Cardiac fibroblast (primary cell): ENCODE measurements around the gene DNAH9.

Source experiments
- DNase-seq, 2 donors: peaks; one replicate each; pipeline versions ENCODE4 v3.0.0 to v3.0.0-alpha.2; 2010; ENCODE audit warnings: low read depth in 2 of 2
- H3K4me3 ChIP-seq, 2 donors: replicated peaks in 1 of 2; 1 replicate in 1 of 2; 2 replicates in 1 of 2; pipeline ENCODE4 v1.5.1; 2011; ENCODE audit warnings: low read depth in 2 of 2, low read length in 2 of 2, mild to moderate bottlenecking in 2 of 2, moderate library complexity in 1 of 2
- CTCF ChIP-seq: IDR thresholded peaks from one replicate; pipeline ENCODE4 v1.5.1; 2011; ENCODE audit warnings: low read depth, mild to moderate bottlenecking, low read length, inconsistent platforms

The DNAH9 gene

GRCh38 chr17:11871773-11872172 is 273.5 kb downstream of the DNAH9 start:
- no peak for TF ChIP-seq CTCF
- no peak for DNase-seq
- H3K4me3 ChIP-seq, result no peak overlapping the region

- no peak for DNase-seq
- H3K4me3 ChIP-seq, result no peak overlapping the region
- no peak for TF ChIP-seq CTCF
These were observed 276.5 kb downstream of the DNAH9 start for GRCh38 chr17:11874756-11875155.

GRCh38 chr17:11880714-11881113 is 282.4 kb downstream of the DNAH9 start:
- DNase-seq, result peak in 1 of 2 donors; percentile 2
- no peak for TF ChIP-seq CTCF
- H3K4me3 ChIP-seq, result no peak overlapping the region

GRCh38 chr17:11882716-11883115 is 284.4 kb downstream of the DNAH9 start:
- no peak for DNase-seq
- H3K4me3 ChIP-seq, result no peak overlapping the region
- TF ChIP-seq CTCF, result no peak

GRCh38 chr17:11885051-11885450 is 286.8 kb downstream of the DNAH9 start:
- no peak overlapping the region for H3K4me3 ChIP-seq
- no peak for DNase-seq
- TF ChIP-seq CTCF, result no peak

GRCh38 chr17:11889266-11889665 is 291.0 kb downstream of the DNAH9 start:
- no peak for DNase-seq
- TF ChIP-seq CTCF, result no peak
- H3K4me3 ChIP-seq, result no peak overlapping the region

GRCh38 chr17:11893862-11894261 is 295.6 kb downstream of the DNAH9 start:
- DNase-seq, result no peak
- no peak for TF ChIP-seq CTCF
- no peak overlapping the region for H3K4me3 ChIP-seq
